NCI-H1092 treated with DMSO at 0.1 percent for 48 hours (cell line): Measurements from ENCODE around the gene NXPE2.
A peak's percentile ranks its signal among the peaks of the same experiment; 100 is the strongest.
"Not testable (repeated sequence)": the region's sequence is repeated elsewhere in the genome, so short reads cannot be mapped to it uniquely, and the experiment has no call there.

Experiments used
- DNase-seq: peaks from one replicate; lab custom pipeline; 2025; lab: John Stamatoyannopoulos, UW

The NXPE2 gene

GRCh38 chr11:114678125-114679036 lies at the start of gene NXPE2:
Gene NXPE2, plus strand, starts transcription at chr11:114678527. Its CDS starts 49 bp downstream, at chr11:114678576.
- no peak for DNase-seq

DNA sequence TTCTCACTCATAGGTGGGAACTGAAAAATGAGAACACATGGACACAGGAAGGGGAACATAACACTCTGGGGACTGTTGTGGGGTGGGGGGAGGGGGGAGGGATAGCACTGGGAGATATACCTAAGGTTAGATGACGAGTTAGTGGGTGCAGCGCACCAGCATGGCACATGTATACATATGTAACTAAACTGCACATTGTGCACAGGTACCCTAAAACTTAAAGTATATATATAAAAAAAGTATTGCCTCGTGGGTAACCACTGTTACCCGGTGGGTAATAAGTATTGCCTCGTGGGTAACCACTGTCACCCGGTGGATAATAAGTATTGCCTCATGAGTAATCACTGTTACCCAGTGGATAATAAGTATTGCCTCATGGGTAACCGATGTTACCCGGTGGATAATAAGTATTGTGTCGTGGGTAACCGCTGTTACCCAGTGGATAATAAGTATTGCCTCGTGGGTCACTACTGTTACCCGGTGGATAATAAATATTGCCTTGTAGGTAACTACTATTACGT lies 46.8 kb upstream of the NXPE2 start:
- not testable (repeated sequence) for DNase-seq

- not testable (repeated sequence) for DNase-seq
These were observed 38.9 kb upstream of the NXPE2 start for GRCh38 chr11:114639440-114639839.

- DNase-seq: no peak
These were observed 27.7 kb upstream of the NXPE2 start for GRCh38 chr11:114650661-114651060.

- DNase-seq: no peak
These were observed 27.1 kb upstream of the NXPE2 start for GRCh38 chr11:114651145-114651718.

DNA sequence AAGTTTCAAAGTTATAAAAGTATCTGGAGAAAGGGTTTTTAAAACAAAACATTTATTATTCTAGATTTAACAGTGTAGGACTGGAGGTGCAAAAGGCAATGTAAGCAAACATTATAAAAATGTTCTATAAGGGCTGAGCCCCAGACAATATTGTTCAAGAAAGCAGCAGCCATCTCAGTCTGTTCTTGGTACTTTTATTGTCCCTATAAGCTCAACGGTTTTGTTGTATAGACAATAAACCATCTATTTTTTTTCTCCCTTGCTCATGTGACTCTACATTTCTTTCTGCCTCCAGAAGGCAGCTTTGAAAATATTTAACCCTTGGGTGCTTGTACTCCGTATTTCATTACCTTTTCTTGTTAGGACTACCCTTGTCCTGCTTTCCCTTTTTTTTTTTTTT lies 25.2 kb upstream of the NXPE2 start:
- no peak for DNase-seq

DNA sequence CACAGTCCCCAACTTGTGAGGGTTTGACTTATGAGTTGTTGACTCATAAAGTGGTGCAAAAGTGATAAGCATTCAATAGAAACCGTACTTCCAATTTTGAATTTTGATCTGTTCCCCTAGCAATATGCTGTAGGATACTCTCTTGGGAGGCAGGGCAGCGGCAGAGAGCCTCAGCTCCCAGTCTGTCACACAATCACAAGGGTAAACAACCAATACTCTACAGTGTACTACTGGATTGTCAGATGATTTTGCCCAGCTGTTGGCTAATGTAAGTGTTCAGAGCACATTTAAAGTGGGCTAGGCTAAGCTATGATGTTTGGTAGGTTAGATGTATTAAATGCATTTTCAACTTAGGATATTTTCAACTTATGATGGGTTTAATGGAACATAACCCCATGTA lies 13.7 kb upstream of the NXPE2 start:
- no peak for DNase-seq

DNA sequence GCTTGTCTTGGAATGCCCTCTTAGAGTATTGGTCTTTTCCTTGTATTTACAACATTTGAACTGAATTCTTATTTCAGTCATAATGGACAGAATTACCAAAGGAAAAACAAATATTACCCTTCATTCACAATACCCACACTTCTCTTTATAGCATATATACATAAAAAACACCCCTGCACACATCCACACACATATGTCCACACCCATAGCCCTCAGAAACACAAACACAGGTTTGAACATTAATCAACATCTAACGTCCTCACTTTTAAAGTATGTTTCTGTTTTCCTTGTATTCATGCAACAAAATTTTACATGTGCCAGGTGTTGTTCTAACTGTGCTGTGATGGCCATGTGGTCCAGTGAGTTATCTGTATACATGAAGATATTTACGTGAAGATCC lies 11.6 kb upstream of the NXPE2 start:
- DNase-seq: no peak

GRCh38 chr11:114668109-114668508 lies 10.2 kb upstream of the NXPE2 start:
- DNase-seq: no peak

GRCh38 chr11:114673661-114674060 lies 4.7 kb upstream of the NXPE2 start:
- no peak for DNase-seq

GRCh38 chr11:114679505-114679904 lies 1.2 kb downstream of the NXPE2 start:
- DNase-seq: no peak

DNA sequence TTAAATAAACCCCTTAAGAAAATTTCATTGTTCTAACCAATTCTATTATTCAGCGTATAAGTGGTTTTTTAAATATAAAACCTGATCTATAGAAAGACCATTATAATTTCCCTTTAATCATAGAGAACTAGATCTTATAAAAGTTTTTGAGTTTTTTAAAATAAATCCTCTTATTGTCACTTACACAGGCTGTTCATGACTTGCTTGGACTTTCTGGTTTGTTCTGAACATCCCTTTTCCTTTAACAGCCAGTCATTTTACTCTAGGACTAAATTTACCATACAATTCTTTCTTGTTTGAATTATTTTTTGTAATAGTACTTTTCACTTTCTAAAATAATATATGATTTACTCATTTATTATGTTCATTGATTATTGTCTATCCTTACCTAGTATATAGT lies 4.7 kb downstream of the NXPE2 start:
- no peak for DNase-seq

DNA sequence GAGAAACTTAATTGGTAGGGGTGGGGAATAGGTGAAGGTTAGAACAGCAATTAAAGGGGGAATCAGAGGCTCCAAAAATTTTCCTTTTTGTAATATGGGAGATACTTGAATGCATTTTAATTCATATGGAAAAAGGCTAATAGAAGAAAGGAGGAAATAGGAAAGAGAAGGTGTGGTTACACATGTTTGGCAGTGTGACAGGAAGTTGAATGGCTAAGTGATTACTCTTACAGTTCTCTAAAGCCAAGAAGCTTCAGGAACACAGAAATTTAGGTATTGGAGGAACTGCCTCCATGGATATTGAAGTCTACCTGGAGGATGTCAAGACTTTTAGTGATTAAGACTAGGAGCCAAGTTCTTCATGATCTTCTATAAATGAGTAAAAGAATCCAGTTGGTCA lies 6.3 kb downstream of the NXPE2 start:
- no peak for DNase-seq

GRCh38 chr11:114685097-114685496 lies 6.8 kb downstream of the NXPE2 start:
- no peak for DNase-seq

GRCh38 chr11:114705280-114706024 lies 27.1 kb downstream of the NXPE2 start:
- no peak for DNase-seq

GRCh38 chr11:114709960-114710359 lies 31.6 kb downstream of the NXPE2 start:
- no peak for DNase-seq

DNA sequence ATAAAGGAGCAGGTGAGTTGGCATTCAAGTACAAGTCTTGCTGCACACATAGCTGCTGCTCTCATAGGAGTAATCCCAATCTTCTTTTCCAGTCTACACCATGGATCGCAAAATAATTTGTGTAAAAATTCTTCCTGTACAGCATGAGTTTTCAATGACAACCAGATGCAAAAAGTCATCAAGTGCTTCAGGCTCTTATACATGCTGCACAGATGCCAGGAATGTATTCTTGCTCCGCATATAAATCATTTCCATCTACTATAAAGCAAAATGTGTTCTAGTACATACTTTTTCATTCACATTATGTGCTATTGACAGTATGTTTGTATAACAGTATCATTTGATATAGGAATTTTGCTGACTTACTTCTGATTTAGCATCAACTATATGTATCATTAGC lies 35.4 kb downstream of the NXPE2 start:
- DNase-seq: no peak

- DNase-seq: no peak
These were observed 41.2 kb downstream of the NXPE2 start for GRCh38 chr11:114719562-114719961.

- no peak for DNase-seq
These were observed 46.7 kb downstream of the NXPE2 start for GRCh38 chr11:114724916-114725524.

DNA sequence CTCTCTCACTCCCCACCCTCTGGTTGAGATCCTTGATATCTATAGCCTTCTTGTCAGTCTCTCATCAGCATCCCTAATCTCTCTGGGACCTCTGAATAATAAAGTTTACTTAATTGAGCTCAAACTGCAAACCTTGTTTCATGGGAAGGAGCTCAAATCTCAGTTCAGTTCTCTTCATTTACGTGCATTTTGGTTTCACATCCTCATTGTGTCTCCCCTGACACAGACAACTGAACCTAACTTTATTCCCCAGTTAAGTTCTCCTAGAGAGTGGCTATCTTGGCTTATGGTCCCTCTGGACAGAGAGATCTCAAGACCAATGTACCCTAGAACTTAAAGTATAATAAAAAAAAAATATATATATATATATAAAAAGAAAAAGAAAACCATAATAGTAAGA lies 47.3 kb downstream of the NXPE2 start:
- DNase-seq: no peak

- DNase-seq: no peak
These were observed 58.5 kb downstream of the NXPE2 start for GRCh38 chr11:114736806-114737205.

DNA sequence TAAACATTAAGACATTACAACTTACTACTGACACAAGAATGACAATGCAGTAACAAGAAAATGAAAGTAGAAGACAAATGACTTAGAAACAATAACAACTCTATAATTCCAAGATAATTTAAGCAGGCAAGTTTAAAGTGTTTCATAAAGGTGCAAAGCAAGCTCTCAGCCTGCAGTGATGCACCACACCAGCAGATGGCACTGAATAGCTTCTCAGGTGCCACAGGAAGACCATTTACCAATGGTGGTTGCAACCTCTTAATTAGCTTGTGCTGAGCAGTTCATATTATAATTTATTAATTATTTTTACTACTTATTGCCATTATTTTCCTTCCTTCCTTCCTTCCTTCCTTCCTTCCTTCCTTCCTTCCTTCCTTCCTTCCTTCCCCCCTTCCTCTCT lies 60.6 kb downstream of the NXPE2 start:
- peak; percentile 66 for DNase-seq
